ENCODE data around the gene RNF223.

Gene RNF223

GRCh38 chr1:1118011-1118875, 44.1 kb upstream of the RNF223 start:
- Histone ChIP-seq H4K91ac (ENCODE audit: low read depth, low read length) (no peak overlapping the region), H3K4me2 (ENCODE audit: low read length) (no peak overlapping the region), H3K36me3 (ENCODE audit: control insufficient read depth in 1 of 2, insufficient read depth in 2 of 2, low read length in 2 of 2) (peaks cover 4 to 5% of the 10 kb centered on the region in 2 experiments), H2AFZ (ENCODE audit: insufficient read depth, low read length, poor library complexity) (no peak overlapping the region), H3K27me3 (ENCODE audit: insufficient read depth, low read length) (no peaks in the 10 kb centered on the region), H3K79me2 (ENCODE audit: control insufficient read depth, insufficient read depth, low read length, poor library complexity) (no peaks in the 10 kb centered on the region), H3K18ac (ENCODE audit: low read length) (no peak overlapping the region), H2BK12ac (ENCODE audit: low read length) (no peak overlapping the region), H3K4me3 (ENCODE audit: low read depth, low read length) (no peak overlapping the region), H3K14ac (ENCODE audit: low read length) (no peak overlapping the region), H3K9ac (ENCODE audit: low read length) (no peak overlapping the region), H2BK120ac (ENCODE audit: insufficient read depth, low read length, poor library complexity) (no peak overlapping the region), H3K4me1 (ENCODE audit: control insufficient read depth in 1 of 2, insufficient read depth in 2 of 2, low read length in 2 of 2) (peaks cover 7 to 14% of the 10 kb centered on the region in 2 experiments), H3K4ac (ENCODE audit: low read depth, low read length) (no peak overlapping the region), H3K23ac (ENCODE audit: low read length) (no peak overlapping the region), H2AK5ac (ENCODE audit: low read length) (no peak overlapping the region), H3K9me3 (ENCODE audit: insufficient read depth, low read depth, low read length) (peaks cover 12% of the 10 kb centered on the region), H3K27ac (ENCODE audit: low read depth, low read length) (no peak overlapping the region), H4K8ac (ENCODE audit: low read depth, low read length) (no peak overlapping the region), H3K79me1 (ENCODE audit: low read length) (peaks cover 4% of the 10 kb centered on the region), H4K12ac (ENCODE audit: low read depth, low read length) (no peak overlapping the region), H2BK5ac (ENCODE audit: low read depth, low read length, poor library complexity) (no peak overlapping the region)
- no peak for DNase-seq
- WGBS (ENCODE audit: extremely low coverage, insufficient coverage, insufficient read length), result no CpG with 5 or more reads among the region's 33 CpGs

- Histone ChIP-seq H2BK12ac (ENCODE audit: low read length) (no peak overlapping the region), H3K36me3 (ENCODE audit: control insufficient read depth in 1 of 2, insufficient read depth in 2 of 2, low read length in 2 of 2) (peaks cover 9 to 10% of the 10 kb centered on the region in 2 experiments), H3K23ac (ENCODE audit: low read length) (no peak overlapping the region), H4K8ac (ENCODE audit: low read depth, low read length) (no peak overlapping the region), H3K4ac (ENCODE audit: low read depth, low read length) (no peak overlapping the region), H3K79me2 (ENCODE audit: control insufficient read depth, insufficient read depth, low read length, poor library complexity) (no peaks in the 10 kb centered on the region), H3K4me3 (ENCODE audit: low read depth, low read length) (no peak overlapping the region), H4K91ac (ENCODE audit: low read depth, low read length) (no peak overlapping the region), H3K4me1 (ENCODE audit: control insufficient read depth in 1 of 2, insufficient read depth in 2 of 2, low read length in 2 of 2) (peaks cover 4 to 7% of the 10 kb centered on the region in 2 experiments), H3K14ac (ENCODE audit: low read length) (no peak overlapping the region), H3K27ac (ENCODE audit: low read depth, low read length) (no peak overlapping the region), H4K12ac (ENCODE audit: low read depth, low read length) (no peak overlapping the region), H3K18ac (ENCODE audit: low read length) (no peak overlapping the region), H2AK5ac (ENCODE audit: low read length) (no peak overlapping the region), H3K27me3 (ENCODE audit: insufficient read depth, low read length) (no peaks in the 10 kb centered on the region), H3K9ac (ENCODE audit: low read length) (no peak overlapping the region), H2AFZ (ENCODE audit: insufficient read depth, low read length, poor library complexity) (no peak overlapping the region), H2BK5ac (ENCODE audit: low read depth, low read length, poor library complexity) (no peak overlapping the region), H3K9me3 (ENCODE audit: insufficient read depth, low read depth, low read length) (peaks cover 12% of the 10 kb centered on the region), H3K4me2 (ENCODE audit: low read length) (no peak overlapping the region), H2BK120ac (ENCODE audit: insufficient read depth, low read length, poor library complexity) (no peak overlapping the region), H3K79me1 (ENCODE audit: low read length) (peaks cover 4% of the 10 kb centered on the region)
- no peak for DNase-seq
- no CpG with 5 or more reads among the region's 20 CpGs for WGBS (ENCODE audit: extremely low coverage, insufficient coverage, insufficient read length)
Observed at GRCh38 chr1:1117469-1117831, 43.3 kb upstream of the RNF223 start.

GRCh38 chr1:1116701-1117468, 42.8 kb upstream of the RNF223 start:
- no peak overlapping the region for H4K12ac ChIP-seq (ENCODE audit: low read depth, low read length)
- peaks cover 2 to 4% of the 10 kb centered on the region in 2 experiments for H3K4me1 ChIP-seq (ENCODE audit: control insufficient read depth in 1 of 2, insufficient read depth in 2 of 2, low read length in 2 of 2)
- H2AK5ac ChIP-seq (ENCODE audit: low read length), result no peak overlapping the region
- no peaks in the 10 kb centered on the region for H3K79me2 ChIP-seq (ENCODE audit: control insufficient read depth, insufficient read depth, low read length, poor library complexity)
- H4K8ac ChIP-seq (ENCODE audit: low read depth, low read length), result peak overlapping the region; percentile 58
- H2BK120ac ChIP-seq (ENCODE audit: insufficient read depth, low read length, poor library complexity), result no peak overlapping the region
- H3K9ac ChIP-seq (ENCODE audit: low read length), result peak overlapping the region; percentile 57
- H2BK5ac ChIP-seq (ENCODE audit: low read depth, low read length, poor library complexity), result no peak overlapping the region
- peak overlapping the region; percentile 98 for H3K4me2 ChIP-seq (ENCODE audit: low read length)
- H3K14ac ChIP-seq (ENCODE audit: low read length), result peak overlapping the region; percentile 47
- peak overlapping the region; percentile 86 for H2AFZ ChIP-seq (ENCODE audit: insufficient read depth, low read length, poor library complexity)
- peak overlapping the region; percentile 77 for H3K4me3 ChIP-seq (ENCODE audit: low read depth, low read length)
- H3K36me3 ChIP-seq (ENCODE audit: control insufficient read depth in 1 of 2, insufficient read depth in 2 of 2, low read length in 2 of 2), result peaks cover 12 to 15% of the 10 kb centered on the region in 2 experiments
- WGBS (ENCODE audit: extremely low coverage, insufficient coverage, insufficient read length), result no CpG with 5 or more reads among the region's 47 CpGs
- H4K91ac ChIP-seq (ENCODE audit: low read depth, low read length), result no peak overlapping the region
- H2BK12ac ChIP-seq (ENCODE audit: low read length), result no peak overlapping the region
- H3K9me3 ChIP-seq (ENCODE audit: insufficient read depth, low read depth, low read length), result peaks cover 18% of the 10 kb centered on the region
- H3K79me1 ChIP-seq (ENCODE audit: low read length), result peaks cover 4% of the 10 kb centered on the region
- H3K27ac ChIP-seq (ENCODE audit: low read depth, low read length), result no peak overlapping the region
- no peak overlapping the region for H3K18ac ChIP-seq (ENCODE audit: low read length)
- H3K27me3 ChIP-seq (ENCODE audit: insufficient read depth, low read length), result no peaks in the 10 kb centered on the region
- no peak overlapping the region for H3K4ac ChIP-seq (ENCODE audit: low read depth, low read length)
- peak; percentile 43 to 68 for DNase-seq
- H3K23ac ChIP-seq (ENCODE audit: low read length), result no peak overlapping the region

- H3K36me3 ChIP-seq (ENCODE audit: control insufficient read depth in 1 of 2, insufficient read depth in 2 of 2, low read length in 2 of 2), result peaks cover 15 to 16% of the 10 kb centered on the region in 2 experiments
- peak within 1 kb of the TSS; percentile 63 for H4K12ac ChIP-seq (ENCODE audit: low read depth, low read length)
- H3K4me3 ChIP-seq (ENCODE audit: low read depth, low read length), result peak within 1 kb of the TSS; percentile 99
- DNase-seq, result peak; percentile 96 to 99
- peak within 1 kb of the TSS; percentile 83 for H3K18ac ChIP-seq (ENCODE audit: low read length)
- H2BK12ac ChIP-seq (ENCODE audit: low read length), result no peak within 1 kb of the TSS
- H3K79me2 ChIP-seq (ENCODE audit: control insufficient read depth, insufficient read depth, low read length, poor library complexity), result no peaks in the 10 kb centered on the region
- H3K9ac ChIP-seq (ENCODE audit: low read length), result peak within 1 kb of the TSS; percentile 78
- WGBS (ENCODE audit: extremely low coverage, insufficient coverage, insufficient read length), result no CpG with 5 or more reads among the region's 128 CpGs
- H2AFZ ChIP-seq (ENCODE audit: insufficient read depth, low read length, poor library complexity), result peak within 1 kb of the TSS; percentile 86
- H2BK5ac ChIP-seq (ENCODE audit: low read depth, low read length, poor library complexity), result no peak within 1 kb of the TSS
- peak within 1 kb of the TSS; percentile 45 for H4K91ac ChIP-seq (ENCODE audit: low read depth, low read length)
- H3K9me3 ChIP-seq (ENCODE audit: insufficient read depth, low read depth, low read length), result peaks cover 19% of the 10 kb centered on the region
- no peak within 1 kb of the TSS for H3K23ac ChIP-seq (ENCODE audit: low read length)
- no peak within 1 kb of the TSS for H2AK5ac ChIP-seq (ENCODE audit: low read length)
- no peak within 1 kb of the TSS for H3K4ac ChIP-seq (ENCODE audit: low read depth, low read length)
- H3K4me1 ChIP-seq (ENCODE audit: control insufficient read depth in 1 of 2, insufficient read depth in 2 of 2, low read length in 2 of 2), result peaks cover 2 to 4% of the 10 kb centered on the region in 2 experiments
- peak within 1 kb of the TSS; percentile 79 for H3K14ac ChIP-seq (ENCODE audit: low read length)
- H3K79me1 ChIP-seq (ENCODE audit: low read length), result peaks cover 4% of the 10 kb centered on the region
- peak within 1 kb of the TSS; percentile 98 for H3K4me2 ChIP-seq (ENCODE audit: low read length)
- H3K27me3 ChIP-seq (ENCODE audit: insufficient read depth, low read length), result no peaks in the 10 kb centered on the region
- no peak within 1 kb of the TSS for H2BK120ac ChIP-seq (ENCODE audit: insufficient read depth, low read length, poor library complexity)
- H3K27ac ChIP-seq (ENCODE audit: low read depth, low read length), result no peak within 1 kb of the TSS
- peak within 1 kb of the TSS; percentile 83 for H4K8ac ChIP-seq (ENCODE audit: low read depth, low read length)
Observed at GRCh38 chr1:1115786-1116700, 41.9 kb upstream of the RNF223 start, which contains the start of gene C1orf159. Gene C1orf159, minus strand, starts transcription at chr1:1116089. Its CDS starts 24,546 bp downstream, at chr1:1091543.
